ENCODE measurements around the gene SV2B. TPM values are rescaled to one million over a fixed set of nuclear protein-coding genes. Genes with fewer than 3 reads are reported as not detected.

Gene SV2B
- total and polyA plus RNA-seq, 2 donors (not counting 1 experiment from before 2014, with no cell fraction given), result not detected

GRCh38 chr15:91283155-91283554 is 183.1 kb downstream of the SV2B start:
- no peak overlapping the region for H3K27ac Mint-ChIP-seq
- H3K9me3 ChIP-seq (ENCODE audit: control extremely low read depth in 1 of 3, control insufficient read depth in 2 of 3, insufficient read depth in 1 of 3, low read length in 2 of 3), result no peaks in the 10 kb centered on the region
- H3K27ac ChIP-seq (ENCODE audit: low read length in 2 of 2), result no peak overlapping the region
- WGBS (ENCODE audit: insufficient coverage), result 91% methylated on average over 2 of the region's 2 CpGs
- intact Hi-C loops (cut with micrococcal nuclease), result no loop called here
- TF ChIP-seq EZH2 (IDR thresholded peaks at IDR 0.05; ENCODE audit: borderline replicate concordance, insufficient read depth, low read depth, low read length, poor library complexity, severe bottlenecking), result no peak
- TF ChIP-seq, protein P1, sequence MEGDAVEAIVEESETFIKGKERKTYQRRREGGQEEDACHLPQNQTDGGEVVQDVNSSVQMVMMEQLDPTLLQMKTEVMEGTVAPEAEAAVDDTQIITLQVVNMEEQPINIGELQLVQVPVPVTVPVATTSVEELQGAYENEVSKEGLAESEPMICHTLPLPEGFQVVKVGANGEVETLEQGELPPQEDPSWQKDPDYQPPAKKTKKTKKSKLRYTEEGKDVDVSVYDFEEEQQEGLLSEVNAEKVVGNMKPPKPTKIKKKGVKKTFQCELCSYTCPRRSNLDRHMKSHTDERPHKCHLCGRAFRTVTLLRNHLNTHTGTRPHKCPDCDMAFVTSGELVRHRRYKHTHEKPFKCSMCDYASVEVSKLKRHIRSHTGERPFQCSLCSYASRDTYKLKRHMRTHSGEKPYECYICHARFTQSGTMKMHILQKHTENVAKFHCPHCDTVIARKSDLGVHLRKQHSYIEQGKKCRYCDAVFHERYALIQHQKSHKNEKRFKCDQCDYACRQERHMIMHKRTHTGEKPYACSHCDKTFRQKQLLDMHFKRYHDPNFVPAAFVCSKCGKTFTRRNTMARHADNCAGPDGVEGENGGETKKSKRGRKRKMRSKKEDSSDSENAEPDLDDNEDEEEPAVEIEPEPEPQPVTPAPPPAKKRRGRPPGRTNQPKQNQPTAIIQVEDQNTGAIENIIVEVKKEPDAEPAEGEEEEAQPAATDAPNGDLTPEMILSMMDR (IDR thresholded peaks at IDR 0.05), result no peak
- H3K4me3 Mint-ChIP-seq, result no peak overlapping the region
- no peak for ATAC-seq (ENCODE audit: low read depth)
- peaks cover 35% of the 10 kb centered on the region for H3K27me3 Mint-ChIP-seq
- no peaks in the 10 kb centered on the region for H3K36me3 ChIP-seq (replicated peaks in 1 of 2; ENCODE audit: control extremely low read depth in 1 of 2, control insufficient read depth in 1 of 2, extremely low read depth in 1 of 2, insufficient read depth in 2 of 2, low read length in 1 of 2)
- ChIA-PET POLR2A (no interaction called here), CTCF (interaction anchor here (0.6 to 2.0 kb wide), 2 partner anchors 11 to 965 kb away, joined by 3 to 11 read pairs; no protein-coding TSS in a partner anchor)
- H3K4me1 Mint-ChIP-seq, result no peaks in the 10 kb centered on the region
- H4K20me1 ChIP-seq (ENCODE audit: control insufficient read depth, insufficient read depth, low read length, poor library complexity, severe bottlenecking), result no peaks in the 10 kb centered on the region
- H3K4me3 ChIP-seq (ENCODE audit: control extremely low read depth in 1 of 5, extremely low read depth in 1 of 5, insufficient read depth in 1 of 5, low read depth in 2 of 5, low read length in 4 of 5), result no peak overlapping the region
- no peaks in the 10 kb centered on the region for H3K9me3 Mint-ChIP-seq (ENCODE audit: insufficient read depth)
- peaks cover 0 to 2% (median 0%) of the 10 kb centered on the region in 4 experiments for H3K27me3 ChIP-seq (replicated peaks in 1 of 4; ENCODE audit: control extremely low read depth in 1 of 4, control insufficient read depth in 3 of 4, insufficient read depth in 4 of 4, low read length in 3 of 4)
- no peak overlapping the region for H3K9ac ChIP-seq (ENCODE audit: low read length)
- H3K4me2 ChIP-seq (replicated peaks; ENCODE audit: low read depth, low read length, poor library complexity, severe bottlenecking), result no peak overlapping the region
- no peaks in the 10 kb centered on the region for H3K79me2 ChIP-seq (ENCODE audit: control insufficient read depth, insufficient read depth, low read length)
- DNase-seq, result no peak
- H2AFZ ChIP-seq (ENCODE audit: insufficient read depth, low read depth, low read length, poor library complexity, severe bottlenecking), result no peak overlapping the region
- H3K4me1 ChIP-seq (ENCODE audit: control insufficient read depth in 2 of 2, insufficient read depth in 2 of 2, low read length in 2 of 2), result no peaks in the 10 kb centered on the region

DNA sequence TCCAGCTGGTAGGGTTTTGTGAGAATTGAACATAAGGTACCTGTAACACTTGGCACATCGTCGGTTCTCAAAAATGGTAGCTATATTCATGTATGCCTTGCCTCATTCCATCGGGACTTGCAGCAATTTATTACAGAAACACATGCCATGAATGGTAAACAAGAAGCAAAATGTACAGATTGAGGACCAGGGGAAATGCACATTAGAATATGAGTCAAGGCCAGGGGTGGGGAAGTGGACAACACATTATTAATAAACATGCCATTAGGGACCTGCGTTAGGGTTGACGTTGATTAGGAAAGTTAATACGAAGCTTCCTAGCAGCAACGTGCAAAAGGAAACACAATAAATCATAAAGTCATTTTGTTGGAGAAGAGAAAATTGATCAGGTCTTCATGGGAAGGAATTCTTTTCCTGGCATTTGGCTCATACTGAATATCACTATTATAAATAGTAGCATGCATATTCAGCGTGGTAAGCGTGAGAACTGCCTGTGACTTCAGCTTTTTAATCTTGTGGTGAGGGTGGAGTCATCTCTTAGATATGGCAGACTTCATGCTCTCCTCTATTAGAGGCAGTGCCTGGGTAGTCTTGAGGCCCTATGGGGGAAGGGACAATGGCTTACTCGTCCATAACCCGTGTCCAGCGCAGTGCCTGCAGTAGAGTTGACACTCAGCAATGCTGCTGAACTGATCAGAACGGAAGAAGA is 184.9 kb downstream of the SV2B start:
- H3K4me3 Mint-ChIP-seq, result no peak overlapping the region
- H3K9me3 ChIP-seq (ENCODE audit: control extremely low read depth in 1 of 3, control insufficient read depth in 2 of 3, insufficient read depth in 1 of 3, low read length in 2 of 3), result no peaks in the 10 kb centered on the region
- no peaks in the 10 kb centered on the region for H4K20me1 ChIP-seq (ENCODE audit: control insufficient read depth, insufficient read depth, low read length, poor library complexity, severe bottlenecking)
- H3K4me1 ChIP-seq (ENCODE audit: control insufficient read depth in 2 of 2, insufficient read depth in 2 of 2, low read length in 2 of 2), result no peaks in the 10 kb centered on the region
- CTCF ChIA-PET, result interaction anchor here (1.2 kb wide), 1 partner anchor 16 kb away, joined by 3 read pairs; no protein-coding TSS in a partner anchor
- no peak overlapping the region for H3K27ac ChIP-seq (ENCODE audit: low read length in 2 of 2)
- H3K4me1 Mint-ChIP-seq, result no peaks in the 10 kb centered on the region
- no peaks in the 10 kb centered on the region for H3K9me3 Mint-ChIP-seq (ENCODE audit: insufficient read depth)
- H3K79me2 ChIP-seq (ENCODE audit: control insufficient read depth, insufficient read depth, low read length), result no peaks in the 10 kb centered on the region
- TF ChIP-seq, protein P1 (IDR thresholded peaks at IDR 0.05), result no peak
- no peak for TF ChIP-seq EZH2 (IDR thresholded peaks at IDR 0.05; ENCODE audit: borderline replicate concordance, insufficient read depth, low read depth, low read length, poor library complexity, severe bottlenecking)
- ATAC-seq (ENCODE audit: low read depth), result no peak
- H3K4me3 ChIP-seq (ENCODE audit: control extremely low read depth in 1 of 5, extremely low read depth in 1 of 5, insufficient read depth in 1 of 5, low read depth in 2 of 5, low read length in 4 of 5), result no peak overlapping the region
- POLR2A ChIA-PET, result no interaction called here
- peaks cover 24% of the 10 kb centered on the region for H3K27me3 Mint-ChIP-seq
- WGBS (ENCODE audit: insufficient coverage), result 84% methylated on average over 4 of the region's 13 CpGs
- no peak overlapping the region for H3K9ac ChIP-seq (ENCODE audit: low read length)
- no peak overlapping the region for H3K4me2 ChIP-seq (replicated peaks; ENCODE audit: low read depth, low read length, poor library complexity, severe bottlenecking)
- no peak overlapping the region for H3K27ac Mint-ChIP-seq
- no peaks in the 10 kb centered on the region for H3K36me3 ChIP-seq (replicated peaks in 1 of 2; ENCODE audit: control extremely low read depth in 1 of 2, control insufficient read depth in 1 of 2, extremely low read depth in 1 of 2, insufficient read depth in 2 of 2, low read length in 1 of 2)
- peaks cover 0 to 2% (median 0%) of the 10 kb centered on the region in 4 experiments for H3K27me3 ChIP-seq (replicated peaks in 1 of 4; ENCODE audit: control extremely low read depth in 1 of 4, control insufficient read depth in 3 of 4, insufficient read depth in 4 of 4, low read length in 3 of 4)
- intact Hi-C loops (cut with micrococcal nuclease), result no loop called here
- no peak for DNase-seq
- no peak overlapping the region for H2AFZ ChIP-seq (ENCODE audit: insufficient read depth, low read depth, low read length, poor library complexity, severe bottlenecking)

All from B cell (primary cell).